H9 (cell line): Measurements from ENCODE around the gene CA12. TPM values are rescaled to one million over a fixed set of nuclear protein-coding genes. Genes with fewer than 3 reads are reported as not detected.

Experiments used
- DNase-seq: peaks from one replicate; pipeline ENCODE4 v3.0.0-alpha.2; 2017
- H2AFZ ChIP-seq: one replicate; pipeline ENCODE4 v1.6.1; 2013; ENCODE audit warnings: mild to moderate bottlenecking, low read length, control low read depth, moderate library complexity
- H2AK5ac ChIP-seq: 2 replicates; pipeline ENCODE4 v1.6.1; 2013; ENCODE audit warnings: low read length, control low read depth, mixed read lengths; ENCODE audit not compliant: insufficient read length
- H2BK120ac ChIP-seq: one replicate; pipeline ENCODE4 v1.6.1; 2013; ENCODE audit warnings: low read depth, mild to moderate bottlenecking, low read length, control low read depth, inconsistent platforms; ENCODE audit not compliant: poor library complexity, severe bottlenecking
- H2BK12ac ChIP-seq: 2 replicates; pipeline ENCODE4 v1.6.1; 2013; ENCODE audit warnings: low read length, control low read depth, mixed read lengths, low read depth; ENCODE audit not compliant: insufficient read length
- H2BK15ac ChIP-seq: 2 replicates; pipeline ENCODE4 v1.6.1; 2013; ENCODE audit warnings: low read depth, low read length, control low read depth
- H2BK20ac ChIP-seq: one replicate; pipeline ENCODE4 v1.6.1; 2013; ENCODE audit warnings: low read depth, mild to moderate bottlenecking, low read length, control low read depth, inconsistent platforms; ENCODE audit not compliant: poor library complexity, severe bottlenecking
- H2BK5ac ChIP-seq: 2 replicates; pipeline ENCODE4 v1.6.1; 2013; ENCODE audit warnings: low read length, control low read depth, mixed read lengths; ENCODE audit not compliant: insufficient read length
- H3K14ac ChIP-seq: 2 replicates; pipeline ENCODE4 v1.6.1; 2013; ENCODE audit warnings: low read length, control low read depth; ENCODE audit not compliant: insufficient read depth
- H3K18ac ChIP-seq: 2 replicates; pipeline ENCODE4 v1.6.1; 2013; ENCODE audit warnings: low read depth, mild to moderate bottlenecking, mixed read lengths, low read length, control low read depth; ENCODE audit not compliant: insufficient read length
- H3K23ac ChIP-seq: 2 replicates; pipeline ENCODE4 v1.6.1; 2013; ENCODE audit warnings: low read length, control low read depth, mixed read lengths, low read depth; ENCODE audit not compliant: insufficient read length
- H3K23me2 ChIP-seq: 2 replicates; pipeline ENCODE4 v1.6.1; 2013; ENCODE audit warnings: low read depth, mild to moderate bottlenecking, mixed read lengths, low read length, control low read depth; ENCODE audit not compliant: insufficient read length, poor library complexity, severe bottlenecking
- H3K27ac ChIP-seq: 2 replicates; pipeline ENCODE4 v1.5.1; 2013; ENCODE audit warnings: low read length, control low read depth, mixed read lengths, low read depth; ENCODE audit not compliant: insufficient read length
- H3K27me3 ChIP-seq: 2 replicates; pipeline ENCODE4 v1.6.1; 2013; ENCODE audit warnings: low read length, control low read depth, inconsistent platforms; ENCODE audit not compliant: insufficient read depth
- H3K4ac ChIP-seq: 2 replicates; pipeline ENCODE4 v1.6.1; 2013; ENCODE audit warnings: low read depth, mild to moderate bottlenecking, control low read depth, inconsistent platforms, low read length, moderate library complexity
- H3K4me1 ChIP-seq: 2 replicates; pipeline ENCODE4 v1.6.1; 2013; ENCODE audit warnings: low read length, control low read depth, inconsistent platforms; ENCODE audit not compliant: insufficient read depth
- H3K4me2 ChIP-seq: 2 replicates; pipeline ENCODE4 v1.6.1; 2013; ENCODE audit warnings: low read length, control low read depth, mixed read lengths; ENCODE audit not compliant: insufficient read length, insufficient read depth
- H3K56ac ChIP-seq: 2 replicates; pipeline ENCODE4 v1.6.1; 2013; ENCODE audit warnings: low read depth, mild to moderate bottlenecking, mixed read lengths, low read length, control low read depth; ENCODE audit not compliant: insufficient read length
- H3K79me1 ChIP-seq: 2 replicates; pipeline ENCODE4 v1.6.1; 2013; ENCODE audit warnings: low read depth, mild to moderate bottlenecking, moderate library complexity, low read length, control low read depth, inconsistent platforms; ENCODE audit not compliant: insufficient read depth, poor library complexity, severe bottlenecking
- H3K79me2 ChIP-seq: 2 replicates; pipeline ENCODE4 v1.6.1; 2013; ENCODE audit warnings: low read length, control low read depth, inconsistent platforms; ENCODE audit not compliant: insufficient read depth
- H3K9ac ChIP-seq: 2 replicates; pipeline ENCODE4 v1.6.1; 2013; ENCODE audit warnings: low read length, control low read depth, mixed read lengths; ENCODE audit not compliant: insufficient read length; ENCODE audit errors: extremely low read depth
- H3K9me3 ChIP-seq: one replicate; pipeline ENCODE4 v1.6.1; 2013; ENCODE audit warnings: low read depth, low read length, inconsistent platforms; ENCODE audit not compliant: control insufficient read depth
- H3T11ph ChIP-seq: one replicate; pipeline ENCODE4 v1.6.1; 2013; ENCODE audit warnings: mild to moderate bottlenecking, low read length, control low read depth, inconsistent platforms
- H4K20me1 ChIP-seq: one replicate; pipeline ENCODE4 v1.6.1; 2013; ENCODE audit not compliant: control insufficient read depth, insufficient read length, insufficient read depth
- H4K5ac ChIP-seq: 2 replicates; pipeline ENCODE4 v1.6.1; 2013; ENCODE audit warnings: low read depth, mild to moderate bottlenecking, mixed read lengths, low read length, control low read depth; ENCODE audit not compliant: insufficient read length
- H4K8ac ChIP-seq: replicated peaks from 2 replicates; pipeline ENCODE4 v1.6.1; 2013; ENCODE audit warnings: low read length, control low read depth, mixed read lengths, low read depth; ENCODE audit not compliant: insufficient read length
- H4K91ac ChIP-seq: 2 replicates; pipeline ENCODE4 v1.6.1; 2013; ENCODE audit warnings: low read depth, mild to moderate bottlenecking, moderate library complexity, mixed read lengths, low read length, control low read depth; ENCODE audit not compliant: insufficient read length
- H3K27ac Mint-ChIP-seq, 3 experiments: 2 replicates in 2 of 3; 3 replicates in 1 of 3; pipeline ENCODE4 v1.8.0; 2020 to 2021; ENCODE audit warnings: mixed read lengths in 3 of 3, mild to moderate bottlenecking in 1 of 3, moderate library complexity in 1 of 3
- H3K27me3 Mint-ChIP-seq: 2 replicates; pipeline ENCODE4 v1.8.0; 2021; ENCODE audit warnings: low read depth, mild to moderate bottlenecking, moderate library complexity, mixed read lengths
- H3K36me3 Mint-ChIP-seq, 3 experiments: 2 replicates in 2 of 3; 3 replicates in 1 of 3; pipeline ENCODE4 v1.8.0; 2020 to 2021; ENCODE audit warnings: low read depth in 3 of 3, mixed read lengths in 3 of 3; ENCODE audit not compliant: insufficient read depth in 1 of 3
- H3K4me1 Mint-ChIP-seq, 2 experiments: 2 replicates each; pipeline ENCODE4 v1.8.0; 2020; ENCODE audit warnings: mixed read lengths in 2 of 2
- H3K4me3 Mint-ChIP-seq, 2 experiments: 2 replicates in 1 of 2; 3 replicates in 1 of 2; pipeline ENCODE4 v1.8.0; 2020 to 2021; ENCODE audit warnings: mild to moderate bottlenecking in 2 of 2, mixed read lengths in 2 of 2, moderate library complexity in 1 of 2
- H3K9me3 Mint-ChIP-seq, 2 experiments: 2 replicates in 1 of 2; 3 replicates in 1 of 2; pipeline ENCODE4 v1.8.0; 2020; ENCODE audit warnings: mild to moderate bottlenecking in 2 of 2, mixed read lengths in 2 of 2, moderate library complexity in 1 of 2
- WGBS: extraction: QIAGEN DNeasy Blood & Tissue Kit; methylation state at CpG from one replicate; pipeline ENCODE4 v1.1.7; 2013; ENCODE audit warnings: missing lambda C conversion rate, low lambda C conversion rate, mixed read lengths; ENCODE audit not compliant: insufficient read length; ENCODE audit errors: extremely low coverage; 5-methylcytosine and 5-hydroxymethylcytosine counted together
- total RNA-seq: library from RNA; stranded (reverse); gene quantifications from 2 replicates; pipeline ENCODE4 v1.2.1, GENCODE V29; 2021
- TF ChIP-seq, protein P1 (sequence below): fragments of 200-600 bp; sonication (generic); conservative IDR thresholded peaks from 3 replicates; pipeline ENCODE4 v1.8.0; 2021; ENCODE audit warnings: antibody characterized with exemption, mild to moderate bottlenecking

CA12 gene
- total RNA-seq, 1 experiment from 2014 or later = 0.68 TPM

GRCh38 chr15:63362885-63363284, 18.8 kb downstream of the CA12 start:
- Histone ChIP-seq H3K79me1 (no peaks in the 10 kb centered on the region), H3K9me3 (no peaks in the 10 kb centered on the region), H3K27me3 (no peaks in the 10 kb centered on the region), H3K27ac (no peak overlapping the region), H2AFZ (no peak overlapping the region), H3K23me2 (no peaks in the 10 kb centered on the region), H4K20me1 (no peaks in the 10 kb centered on the region), H4K91ac (no peak overlapping the region), H3K4me2 (no peak overlapping the region), H3K14ac (no peak overlapping the region), H3K9ac (no peak overlapping the region), H2BK20ac (no peak overlapping the region), H2BK12ac (no peak overlapping the region), H3K18ac (peak overlapping the region; percentile 27), H4K5ac (no peak overlapping the region), H2BK5ac (no peak overlapping the region), H3K23ac (no peak overlapping the region), H4K8ac (no peak overlapping the region), H3K4ac (no peak overlapping the region), H3T11ph (no peak overlapping the region), H2AK5ac (no peak overlapping the region), H2BK15ac (no peak overlapping the region), H3K56ac (no peak overlapping the region), H3K79me2 (no peaks in the 10 kb centered on the region), H2BK120ac (no peak overlapping the region), H3K4me1 (peaks cover 9% of the 10 kb centered on the region; the same call in 1 of the 2 replicates)
- H3K27me3 Mint-ChIP-seq = peaks cover 6% of the 10 kb centered on the region
- no peaks in the 10 kb centered on the region; a peak in 1 of 7 replicates for H3K36me3 Mint-ChIP-seq
- H3K4me1 Mint-ChIP-seq = peaks cover 19 to 23% of the 10 kb centered on the region in 2 experiments
- no peak for DNase-seq
- H3K27ac Mint-ChIP-seq = 0 out of 7 replicates have a peak overlapping the region, but pooled peaks of 1 of the 3 experiments have one; percentile 56
- no peak overlapping the region for H3K4me3 Mint-ChIP-seq
- TF ChIP-seq, protein P1, sequence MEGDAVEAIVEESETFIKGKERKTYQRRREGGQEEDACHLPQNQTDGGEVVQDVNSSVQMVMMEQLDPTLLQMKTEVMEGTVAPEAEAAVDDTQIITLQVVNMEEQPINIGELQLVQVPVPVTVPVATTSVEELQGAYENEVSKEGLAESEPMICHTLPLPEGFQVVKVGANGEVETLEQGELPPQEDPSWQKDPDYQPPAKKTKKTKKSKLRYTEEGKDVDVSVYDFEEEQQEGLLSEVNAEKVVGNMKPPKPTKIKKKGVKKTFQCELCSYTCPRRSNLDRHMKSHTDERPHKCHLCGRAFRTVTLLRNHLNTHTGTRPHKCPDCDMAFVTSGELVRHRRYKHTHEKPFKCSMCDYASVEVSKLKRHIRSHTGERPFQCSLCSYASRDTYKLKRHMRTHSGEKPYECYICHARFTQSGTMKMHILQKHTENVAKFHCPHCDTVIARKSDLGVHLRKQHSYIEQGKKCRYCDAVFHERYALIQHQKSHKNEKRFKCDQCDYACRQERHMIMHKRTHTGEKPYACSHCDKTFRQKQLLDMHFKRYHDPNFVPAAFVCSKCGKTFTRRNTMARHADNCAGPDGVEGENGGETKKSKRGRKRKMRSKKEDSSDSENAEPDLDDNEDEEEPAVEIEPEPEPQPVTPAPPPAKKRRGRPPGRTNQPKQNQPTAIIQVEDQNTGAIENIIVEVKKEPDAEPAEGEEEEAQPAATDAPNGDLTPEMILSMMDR = no peak
- no CpG with 5 or more reads among the region's 7 CpGs for WGBS
- H3K9me3 Mint-ChIP-seq = no peaks in the 10 kb centered on the region
